GM19468 (cell line): Measurements from ENCODE around the gene APOB.

Experiments used
- ATAC-seq: cut with Tn5 transposase; IDR thresholded peaks from one replicate; pipeline ENCODE4 v1.9.1; 2021; ENCODE audit warnings: mild to moderate bottlenecking, moderate library complexity, moderate number of reproducible peaks; ENCODE audit not compliant: unreplicated experiment; ENCODE audit errors: extremely low read depth

Gene APOB

GRCh38 chr2:20989404-20989803 is 54.5 kb downstream of the APOB start:
- ATAC-seq, result no peak

GRCh38 chr2:20988905-20989304 is 55.0 kb downstream of the APOB start:
- ATAC-seq, result no peak

DNA sequence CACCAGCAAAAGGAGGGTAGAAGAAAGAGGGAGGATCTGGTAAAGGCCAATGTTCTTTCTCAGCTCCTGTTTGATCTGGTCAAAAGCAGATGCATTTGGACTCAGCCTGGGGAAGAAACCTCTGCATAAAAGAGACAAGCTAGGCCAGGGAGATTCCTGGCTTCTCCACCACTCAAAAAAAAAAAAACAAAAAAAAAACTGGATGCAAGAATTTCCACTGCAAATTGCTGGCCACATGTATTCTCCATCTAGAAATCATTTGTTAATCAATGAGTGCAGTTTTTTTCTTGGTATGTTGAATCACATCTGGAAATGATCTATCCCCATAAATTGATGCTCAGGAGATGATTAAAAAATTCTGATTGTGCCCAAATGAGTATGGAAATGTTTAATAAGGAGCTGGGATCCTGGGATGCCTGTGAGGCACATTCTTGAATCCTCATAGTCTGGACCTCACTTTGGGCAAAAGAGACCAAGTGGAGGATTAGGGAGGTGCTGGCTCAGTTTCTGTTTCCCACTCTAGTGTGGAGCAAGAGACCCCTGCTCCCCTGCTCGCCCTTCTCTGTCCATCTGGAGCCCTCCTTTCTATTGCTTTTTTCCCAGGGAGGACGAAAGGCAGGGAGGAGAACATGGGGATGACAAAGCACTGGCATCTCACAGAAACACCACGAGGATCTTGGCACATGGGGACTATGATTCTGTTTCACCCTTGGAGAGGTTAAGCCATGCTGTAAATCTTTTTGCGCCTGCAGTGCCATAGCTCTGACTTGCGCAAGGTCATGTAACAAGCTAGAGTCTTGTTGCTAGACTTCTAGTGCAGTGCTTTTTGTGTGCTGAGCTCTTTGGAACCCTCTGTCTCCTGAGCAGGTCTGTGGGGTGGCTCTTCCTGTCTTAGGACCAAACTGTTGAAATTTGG is 57.6 kb downstream of the APOB start:
- ATAC-seq, result no peak

GRCh38 chr2:20985062-20985461 is 58.8 kb downstream of the APOB start:
- no peak for ATAC-seq

GRCh38 chr2:20984408-20984807 is 59.5 kb downstream of the APOB start:
- ATAC-seq, result no peak

DNA sequence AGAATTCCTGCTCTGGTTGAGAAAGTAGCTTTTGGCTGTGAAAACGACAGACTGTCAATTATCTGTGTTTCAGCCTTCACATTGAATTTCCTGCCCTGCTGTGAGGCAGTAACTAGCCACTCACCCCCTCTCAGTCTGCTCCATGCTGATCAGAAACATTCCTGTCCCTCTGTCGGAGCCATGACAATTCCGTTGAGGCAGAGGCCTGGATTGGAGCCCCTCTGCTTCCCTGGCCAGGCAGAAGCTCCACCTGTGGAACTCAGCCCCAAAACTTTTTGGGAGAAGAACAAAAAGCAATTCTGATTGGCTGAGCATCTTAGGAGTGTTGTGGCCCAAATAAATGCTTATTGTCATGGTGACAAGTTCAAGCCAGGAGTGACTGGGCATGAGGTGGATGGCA is 60.0 kb downstream of the APOB start:
- ATAC-seq, result no peak

DNA sequence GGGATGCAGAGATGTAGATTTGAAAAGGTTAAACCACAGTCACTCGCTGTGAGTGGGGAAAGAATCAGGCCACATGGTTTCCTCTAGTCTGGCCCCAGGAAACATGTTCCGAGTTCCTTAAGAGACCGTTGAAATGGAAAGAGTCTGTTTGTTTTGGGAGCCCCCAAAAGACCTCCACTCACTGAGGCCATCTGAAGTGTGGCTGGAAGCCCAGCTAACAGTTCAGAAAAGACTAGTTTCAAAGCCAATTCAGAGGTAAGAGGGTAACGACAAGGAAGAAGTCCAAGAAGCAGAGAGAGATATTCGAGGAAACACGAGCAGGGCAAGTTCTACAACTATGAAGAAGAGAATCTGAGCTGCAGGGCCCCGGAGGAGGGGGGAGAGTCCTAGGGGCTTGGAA is 61.0 kb downstream of the APOB start:
- no peak for ATAC-seq

GRCh38 chr2:20977520-20978180 is 66.2 kb downstream of the APOB start:
- no peak for ATAC-seq

DNA sequence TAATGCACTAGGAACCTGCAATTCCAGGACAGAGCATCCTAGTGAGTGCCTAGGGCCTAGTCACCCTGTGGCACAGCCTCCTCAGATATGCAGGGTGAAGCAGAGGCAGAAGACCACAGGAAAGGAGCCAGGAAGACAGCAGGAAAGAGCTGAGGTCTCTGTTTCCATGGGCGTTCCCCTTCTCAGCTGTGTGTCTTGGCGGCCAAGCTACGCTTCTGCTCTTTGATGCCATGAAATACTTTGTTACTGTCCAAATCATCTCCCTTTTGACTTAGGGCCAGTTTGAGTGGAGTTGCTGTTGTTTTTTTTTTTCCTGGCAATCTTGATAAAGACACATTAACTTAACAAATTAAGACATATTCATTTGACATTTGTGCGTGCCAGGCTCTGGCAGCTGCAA is 67.3 kb downstream of the APOB start:
- no peak for ATAC-seq

GRCh38 chr2:20972792-20973565 is 70.9 kb downstream of the APOB start:
- no peak for ATAC-seq

DNA sequence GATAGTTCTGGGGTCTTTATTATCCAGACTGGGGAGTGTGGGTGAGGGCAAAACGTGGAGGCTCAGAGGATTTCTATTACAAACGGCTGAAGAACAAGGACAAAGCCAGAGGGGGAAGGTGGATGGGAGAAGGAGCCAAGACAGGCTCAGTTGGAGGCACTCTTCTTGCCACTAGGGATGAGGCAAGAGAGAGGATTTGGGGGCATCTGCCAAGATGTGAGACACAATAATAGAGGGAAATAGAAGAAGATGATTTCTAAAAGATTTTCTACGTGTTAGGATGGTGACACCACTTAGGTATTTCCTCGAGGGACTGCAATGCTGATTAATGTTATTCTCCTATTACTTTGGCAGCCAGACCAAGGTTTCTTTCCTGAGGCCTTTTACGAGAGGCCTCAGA is 71.8 kb downstream of the APOB start:
- ATAC-seq, result no peak

- ATAC-seq, result no peak
These were observed 73.8 kb downstream of the APOB start for GRCh38 chr2:20970068-20970467.

DNA sequence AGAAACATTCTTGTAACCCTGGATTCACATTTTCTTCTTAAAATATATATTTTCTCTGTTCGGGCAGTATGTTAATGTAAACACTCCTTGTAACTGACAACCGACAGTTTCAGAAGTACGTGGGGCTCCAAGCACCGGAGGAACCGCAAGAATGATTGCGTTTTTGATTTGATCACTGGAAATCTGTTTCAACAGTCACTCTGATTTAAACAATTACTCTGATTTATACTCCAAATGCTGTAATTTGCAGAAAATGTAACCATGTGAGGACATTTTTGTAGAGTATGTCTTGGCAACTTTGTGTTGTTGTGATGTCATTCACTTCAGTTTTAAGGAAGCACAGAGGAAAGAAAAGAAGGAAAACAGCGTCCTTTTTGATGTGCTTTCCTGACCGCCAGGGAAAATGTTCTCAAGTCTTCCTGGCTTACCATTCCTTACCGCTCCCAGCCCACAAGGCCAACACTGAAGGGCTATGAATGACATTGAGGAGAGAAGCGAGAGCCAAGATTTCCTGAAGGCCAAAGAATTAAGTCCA is 77.7 kb downstream of the APOB start:
- ATAC-seq, result no peak

- no peak for ATAC-seq
These were observed 78.7 kb downstream of the APOB start for GRCh38 chr2:20965221-20965620.

GRCh38 chr2:20963867-20964266 is 80.0 kb downstream of the APOB start:
- ATAC-seq, result no peak

DNA sequence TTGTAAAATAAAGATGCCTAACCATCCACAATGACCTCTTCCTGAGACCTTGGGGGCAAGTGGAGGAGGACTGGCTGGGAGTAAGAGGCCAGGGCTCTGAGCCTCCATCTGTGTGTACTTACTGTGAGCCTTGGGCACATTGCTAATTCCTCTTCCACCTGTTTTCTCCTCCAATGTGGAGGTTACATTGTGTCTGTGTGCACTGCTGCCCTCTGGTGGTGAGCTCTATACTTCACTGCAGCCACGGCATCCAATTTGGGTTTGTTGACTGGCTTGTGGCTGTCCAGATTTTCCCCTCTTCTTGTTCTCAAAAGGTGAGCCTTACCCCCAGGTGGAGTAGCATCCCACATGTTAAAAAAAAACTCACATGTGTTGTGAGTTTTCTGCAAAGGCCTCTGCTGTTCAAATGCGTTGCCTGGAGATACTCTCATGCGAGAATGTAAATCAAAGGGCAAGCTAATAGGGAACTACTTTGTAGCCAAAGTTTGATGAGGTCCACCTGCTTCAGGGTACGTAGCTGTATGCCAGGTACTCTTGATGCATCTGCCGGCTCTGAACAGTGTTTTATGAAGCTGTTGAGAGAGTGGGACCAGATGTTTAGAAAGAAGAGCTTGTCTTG is 80.8 kb downstream of the APOB start:
- ATAC-seq, result peak; percentile 54

GRCh38 chr2:20961858-20962257 is 82.0 kb downstream of the APOB start:
- ATAC-seq, result no peak

DNA sequence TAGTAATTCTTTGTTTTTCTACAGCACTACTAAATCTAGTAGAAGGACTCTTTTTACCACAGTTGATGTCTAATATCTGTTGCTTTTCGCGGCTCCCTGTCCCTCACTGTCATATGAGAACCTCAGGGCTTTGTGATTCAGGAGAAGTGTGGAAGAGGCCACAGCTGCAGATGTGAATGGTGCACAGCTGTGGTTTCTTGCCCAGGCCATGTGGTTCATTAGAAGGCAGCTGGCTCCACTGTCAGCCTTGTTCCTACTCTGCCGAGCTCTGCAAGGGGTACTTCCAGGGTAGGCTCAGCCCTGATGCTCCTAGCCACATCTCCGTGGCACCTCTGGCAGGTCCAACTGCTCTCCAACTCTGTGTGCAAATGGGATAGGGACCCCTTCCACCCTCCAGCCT is 83.9 kb downstream of the APOB start:
- no peak for ATAC-seq

DNA sequence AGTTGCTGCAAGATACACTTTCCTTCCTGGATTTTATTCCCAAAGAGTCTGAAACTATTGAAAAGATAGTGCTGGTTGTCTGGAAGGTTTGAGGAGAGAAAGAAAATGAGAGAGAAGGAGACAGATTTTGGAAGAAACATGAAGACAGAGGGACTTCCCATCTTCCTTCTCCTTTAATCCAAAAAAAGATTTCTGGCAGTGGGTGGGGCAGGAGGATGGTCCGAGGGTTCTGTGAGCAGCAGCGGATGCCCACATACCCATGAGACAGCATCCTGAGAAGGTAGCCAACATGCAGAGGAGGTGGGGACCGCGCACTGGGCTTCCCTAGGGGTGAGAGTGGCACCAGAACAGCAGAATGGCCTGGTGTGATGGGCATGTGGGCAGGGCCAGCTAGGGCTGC is 84.6 kb downstream of the APOB start:
- no peak for ATAC-seq

- ATAC-seq, result no peak
These were observed 85.9 kb downstream of the APOB start for GRCh38 chr2:20957788-20958525.
